ENCODE measurements around the gene BCL7A. TPM values are rescaled to one million over a fixed set of nuclear protein-coding genes. Genes with fewer than 3 reads are reported as not detected.

Gene BCL7A
- 16.5 TPM for polyA plus RNA-seq (2012; ENCODE audit: insufficient read length, low read depth)

DNA sequence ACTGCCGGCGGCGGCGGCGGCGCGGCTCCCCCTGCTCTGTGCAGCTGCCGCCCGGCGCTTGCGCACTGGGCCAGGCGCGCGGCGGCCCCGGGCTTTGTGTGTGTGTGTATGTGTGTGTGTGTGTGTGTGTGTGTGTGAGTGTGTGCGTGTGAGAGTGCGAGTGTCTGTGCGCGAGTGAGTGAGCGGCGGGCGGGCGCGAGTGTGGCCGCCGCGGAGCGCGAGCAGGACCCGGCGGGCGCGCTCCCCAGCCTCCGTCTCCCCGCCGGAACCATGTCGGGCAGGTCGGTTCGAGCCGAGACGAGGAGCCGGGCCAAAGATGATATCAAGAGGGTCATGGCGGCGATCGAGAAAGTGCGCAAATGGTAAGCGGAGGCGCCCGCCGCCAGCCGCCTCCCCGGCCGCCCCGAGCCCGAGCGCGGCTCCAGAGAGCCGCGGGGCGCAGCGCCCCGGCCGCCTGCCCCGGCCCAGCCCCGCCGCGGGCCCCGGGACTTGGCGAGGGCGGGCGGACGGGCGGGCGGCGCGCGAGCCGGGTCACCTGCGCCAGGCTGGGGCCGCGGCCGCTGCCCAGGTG is at the start of gene BCL7A:
Gene BCL7A (plus strand): TSS at position 63 of the 571 bp plus-strand sequence. CDS start 208 bp downstream, at position 271.
- TF ChIP-seq, protein P1, sequence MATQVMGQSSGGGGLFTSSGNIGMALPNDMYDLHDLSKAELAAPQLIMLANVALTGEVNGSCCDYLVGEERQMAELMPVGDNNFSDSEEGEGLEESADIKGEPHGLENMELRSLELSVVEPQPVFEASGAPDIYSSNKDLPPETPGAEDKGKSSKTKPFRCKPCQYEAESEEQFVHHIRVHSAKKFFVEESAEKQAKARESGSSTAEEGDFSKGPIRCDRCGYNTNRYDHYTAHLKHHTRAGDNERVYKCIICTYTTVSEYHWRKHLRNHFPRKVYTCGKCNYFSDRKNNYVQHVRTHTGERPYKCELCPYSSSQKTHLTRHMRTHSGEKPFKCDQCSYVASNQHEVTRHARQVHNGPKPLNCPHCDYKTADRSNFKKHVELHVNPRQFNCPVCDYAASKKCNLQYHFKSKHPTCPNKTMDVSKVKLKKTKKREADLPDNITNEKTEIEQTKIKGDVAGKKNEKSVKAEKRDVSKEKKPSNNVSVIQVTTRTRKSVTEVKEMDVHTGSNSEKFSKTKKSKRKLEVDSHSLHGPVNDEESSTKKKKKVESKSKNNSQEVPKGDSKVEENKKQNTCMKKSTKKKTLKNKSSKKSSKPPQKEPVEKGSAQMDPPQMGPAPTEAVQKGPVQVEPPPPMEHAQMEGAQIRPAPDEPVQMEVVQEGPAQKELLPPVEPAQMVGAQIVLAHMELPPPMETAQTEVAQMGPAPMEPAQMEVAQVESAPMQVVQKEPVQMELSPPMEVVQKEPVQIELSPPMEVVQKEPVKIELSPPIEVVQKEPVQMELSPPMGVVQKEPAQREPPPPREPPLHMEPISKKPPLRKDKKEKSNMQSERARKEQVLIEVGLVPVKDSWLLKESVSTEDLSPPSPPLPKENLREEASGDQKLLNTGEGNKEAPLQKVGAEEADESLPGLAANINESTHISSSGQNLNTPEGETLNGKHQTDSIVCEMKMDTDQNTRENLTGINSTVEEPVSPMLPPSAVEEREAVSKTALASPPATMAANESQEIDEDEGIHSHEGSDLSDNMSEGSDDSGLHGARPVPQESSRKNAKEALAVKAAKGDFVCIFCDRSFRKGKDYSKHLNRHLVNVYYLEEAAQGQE (IDR thresholded peaks at IDR 0.05; ENCODE audit: insufficient read depth in 1 of 2, low read depth in 2 of 2, low read length in 2 of 2), result no peak
- TF ChIP-seq POLR2AphosphoS5 (IDR thresholded peaks at IDR 0.05; ENCODE audit: low read depth, low read length), result no peak
- TF ChIP-seq TAF1 (IDR thresholded peaks at IDR 0.05; ENCODE audit: borderline replicate concordance, insufficient read depth, low read length), result peak; percentile 42; the same call in 1 of the 2 replicates
- TF ChIP-seq FOXP2 (optimal IDR thresholded peaks at IDR 0.05; ENCODE audit: borderline replicate concordance, extremely low read depth, extremely low read length, insufficient read depth), result no peak
- no peak for TF ChIP-seq SIN3A (IDR thresholded peaks at IDR 0.05; ENCODE audit: borderline replicate concordance, insufficient read depth, low read length)

DNA sequence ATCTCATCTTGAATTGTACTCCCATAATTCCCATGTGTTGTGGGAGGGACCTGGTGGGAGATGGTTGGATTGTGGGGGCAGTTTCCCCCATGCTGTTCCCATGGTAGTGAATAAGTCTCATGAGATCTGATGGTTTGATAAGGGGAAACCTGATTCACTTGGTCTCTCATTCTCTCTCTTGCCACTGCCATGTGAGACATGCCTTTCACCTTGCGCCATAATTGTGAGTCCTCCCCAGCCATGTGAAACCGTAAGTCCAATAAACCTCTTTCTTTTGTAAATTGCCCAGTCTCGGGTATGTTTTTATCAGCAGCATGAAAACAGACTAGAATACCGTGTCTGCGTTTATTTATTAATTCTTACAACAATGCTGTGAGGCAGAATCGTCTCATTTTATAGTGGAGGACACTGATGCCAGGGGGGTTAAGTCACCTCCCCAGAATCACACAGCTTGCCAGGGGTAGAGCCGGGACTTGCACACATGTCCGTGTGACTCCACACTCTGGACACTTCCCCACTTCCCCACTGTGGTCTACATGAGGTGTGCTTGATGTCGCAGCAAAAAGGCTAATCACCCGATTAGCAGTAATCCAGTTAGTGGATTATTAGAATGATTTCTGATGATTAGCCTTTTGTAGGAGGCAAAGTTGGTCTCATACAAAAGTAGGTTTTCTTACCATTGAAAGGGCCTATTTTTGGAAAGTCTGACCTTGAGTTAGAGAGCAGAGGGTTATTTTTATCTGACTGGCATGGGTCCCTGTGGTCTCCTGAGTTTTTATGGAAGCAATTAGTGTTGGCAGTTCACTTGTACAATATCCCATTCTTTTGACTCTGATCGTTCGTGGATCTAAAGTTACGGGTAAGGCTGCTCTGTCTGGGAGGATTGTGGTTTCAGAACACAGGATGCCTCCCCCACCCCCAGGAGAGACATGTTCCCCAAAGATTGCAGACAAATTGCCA is 47.4 kb upstream of the BCL7A start:
- TF ChIP-seq SIN3A (IDR thresholded peaks at IDR 0.05; ENCODE audit: borderline replicate concordance, insufficient read depth, low read length) (no peak), TAF1 (IDR thresholded peaks at IDR 0.05; ENCODE audit: borderline replicate concordance, insufficient read depth, low read length) (no peak), FOXP2 (optimal IDR thresholded peaks at IDR 0.05; ENCODE audit: borderline replicate concordance, extremely low read depth, extremely low read length, insufficient read depth) (no peak), POLR2AphosphoS5 (IDR thresholded peaks at IDR 0.05; ENCODE audit: low read depth, low read length) (no peak)
- TF ChIP-seq, protein P1 (IDR thresholded peaks at IDR 0.05; ENCODE audit: insufficient read depth in 1 of 2, low read depth in 2 of 2, low read length in 2 of 2), result no peak

DNA sequence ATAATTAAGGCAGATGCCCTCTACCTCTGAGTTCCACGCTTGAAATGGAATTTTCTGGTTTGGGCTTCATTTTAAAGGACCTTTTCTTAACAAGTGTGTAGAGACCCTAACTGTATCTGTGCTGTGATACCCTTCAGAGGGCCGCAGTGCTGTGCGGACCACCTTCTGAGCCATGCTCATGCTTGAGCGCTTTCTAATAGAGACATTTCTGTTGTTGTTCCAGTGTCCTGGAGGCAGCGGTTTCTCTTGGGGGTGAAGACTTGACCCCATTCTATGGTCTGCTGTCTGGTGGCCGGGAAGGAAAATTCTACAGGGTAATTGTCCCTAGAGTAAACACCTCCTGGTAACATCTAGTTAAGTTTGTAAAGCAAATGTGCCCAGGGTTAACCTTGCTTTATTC is 46.7 kb upstream of the BCL7A start:
- TF ChIP-seq FOXP2 (optimal IDR thresholded peaks at IDR 0.05; ENCODE audit: borderline replicate concordance, extremely low read depth, extremely low read length, insufficient read depth) (no peak), TAF1 (IDR thresholded peaks at IDR 0.05; ENCODE audit: borderline replicate concordance, insufficient read depth, low read length) (no peak), SIN3A (IDR thresholded peaks at IDR 0.05; ENCODE audit: borderline replicate concordance, insufficient read depth, low read length) (no peak), POLR2AphosphoS5 (IDR thresholded peaks at IDR 0.05; ENCODE audit: low read depth, low read length) (no peak)
- TF ChIP-seq, protein P1 (IDR thresholded peaks at IDR 0.05; ENCODE audit: insufficient read depth in 1 of 2, low read depth in 2 of 2, low read length in 2 of 2), result no peak

DNA sequence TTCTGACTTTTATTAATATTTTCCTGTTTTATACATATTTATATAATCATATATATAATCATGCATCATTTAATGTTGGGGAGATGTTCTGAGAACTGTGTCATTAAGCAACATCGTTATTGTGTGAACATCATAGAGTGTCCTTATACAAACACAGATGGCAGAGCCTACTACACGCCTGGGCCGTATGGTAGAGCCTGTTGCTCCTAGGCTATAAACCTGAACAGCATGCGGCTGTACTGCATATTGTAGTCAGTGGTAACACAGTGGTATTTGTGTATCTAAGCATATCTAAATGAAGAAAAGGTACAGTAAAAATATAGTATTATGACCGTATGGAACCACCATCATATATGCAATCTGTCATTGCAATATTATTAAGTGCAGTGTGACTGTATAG is 44.7 kb upstream of the BCL7A start:
- no peak for TF ChIP-seq POLR2AphosphoS5 (IDR thresholded peaks at IDR 0.05; ENCODE audit: low read depth, low read length)
- TF ChIP-seq, protein P1 (IDR thresholded peaks at IDR 0.05; ENCODE audit: insufficient read depth in 1 of 2, low read depth in 2 of 2, low read length in 2 of 2), result no peak
- no peak for TF ChIP-seq FOXP2 (optimal IDR thresholded peaks at IDR 0.05; ENCODE audit: borderline replicate concordance, extremely low read depth, extremely low read length, insufficient read depth)
- TF ChIP-seq SIN3A (IDR thresholded peaks at IDR 0.05; ENCODE audit: borderline replicate concordance, insufficient read depth, low read length), result no peak
- no peak for TF ChIP-seq TAF1 (IDR thresholded peaks at IDR 0.05; ENCODE audit: borderline replicate concordance, insufficient read depth, low read length)
